GM18526 (cell line): ENCODE data around the gene TTC19.

Source experiments
- POLR2A ChIP-seq: IDR thresholded peaks from 3 replicates; pipeline ENCODE4 v1.6.1; 2011; ENCODE audit not compliant: insufficient read length; ENCODE audit errors: extremely low read depth

Gene TTC19

DNA sequence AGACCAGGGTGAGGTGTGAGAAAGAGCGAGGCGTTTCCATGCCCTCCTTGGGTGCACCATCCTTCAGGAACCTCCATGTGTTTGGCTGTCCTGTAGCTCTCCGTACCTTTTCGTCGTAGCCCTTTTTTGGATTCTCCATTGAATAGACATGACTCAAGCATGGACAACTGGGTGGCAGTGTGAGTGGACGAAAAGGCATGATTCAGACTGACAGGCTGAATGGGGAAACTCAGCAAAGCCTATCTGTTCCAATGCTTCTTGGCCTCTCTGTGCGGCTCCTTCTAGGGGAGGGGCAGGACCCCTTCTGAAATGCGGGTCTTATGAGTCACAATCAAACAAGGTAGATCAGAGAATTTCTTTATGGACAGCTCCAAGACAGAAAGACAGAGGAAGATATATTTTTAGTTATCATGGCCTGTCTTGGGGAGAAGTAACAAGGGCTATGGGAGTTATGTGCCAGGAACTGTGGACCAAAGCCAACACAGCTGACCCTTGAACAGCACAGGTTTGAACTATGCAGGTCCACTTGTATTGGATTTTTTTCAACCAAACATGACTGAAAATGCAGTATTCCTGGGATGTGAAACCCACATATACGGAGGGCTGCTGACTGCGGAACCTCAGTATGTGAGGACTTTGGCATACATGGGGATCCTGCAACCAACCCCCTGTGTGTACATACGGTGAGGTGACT, 31.8 kb upstream of the TTC19 start:
- TF ChIP-seq POLR2A: no peak

DNA sequence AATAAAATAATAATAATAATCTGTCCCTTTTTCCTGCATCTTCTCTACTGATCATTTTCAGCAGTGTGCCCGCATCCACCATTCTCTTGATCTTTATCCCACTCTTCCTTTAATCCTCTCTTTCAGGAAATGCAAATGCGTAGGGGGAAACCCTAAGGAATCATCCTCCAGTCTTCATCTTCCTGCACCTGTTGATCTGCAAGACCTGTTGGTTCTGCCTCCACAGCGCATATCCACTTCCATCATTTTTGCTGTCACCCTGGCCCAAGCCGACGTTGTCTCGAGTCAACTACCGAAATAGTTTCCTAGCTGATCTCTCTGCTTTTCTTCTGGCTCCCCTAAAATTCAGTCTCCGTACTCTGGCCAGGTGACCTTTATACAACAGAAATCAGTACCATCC, 30.2 kb upstream of the TTC19 start:
- TF ChIP-seq POLR2A: no peak

DNA sequence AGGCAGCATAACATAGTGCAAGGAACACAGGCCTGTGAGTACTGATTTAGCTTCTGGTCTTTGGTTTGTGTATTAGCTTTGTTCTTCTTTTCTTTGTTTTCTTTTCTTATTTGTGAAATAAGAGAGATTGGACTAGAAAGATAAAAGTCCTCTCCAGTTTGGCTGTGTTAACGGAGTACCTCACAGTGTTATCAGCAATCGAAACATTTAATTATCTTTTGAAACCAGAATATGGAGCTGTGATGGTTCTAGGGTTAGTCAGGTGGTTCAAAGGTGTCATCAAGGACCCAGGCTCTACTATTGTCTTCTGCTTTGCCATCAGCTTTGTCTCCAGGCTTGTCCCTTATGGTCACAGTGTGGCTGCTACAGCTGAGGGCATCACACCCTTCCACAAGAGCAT, 29.1 kb upstream of the TTC19 start:
- no peak for TF ChIP-seq POLR2A

DNA sequence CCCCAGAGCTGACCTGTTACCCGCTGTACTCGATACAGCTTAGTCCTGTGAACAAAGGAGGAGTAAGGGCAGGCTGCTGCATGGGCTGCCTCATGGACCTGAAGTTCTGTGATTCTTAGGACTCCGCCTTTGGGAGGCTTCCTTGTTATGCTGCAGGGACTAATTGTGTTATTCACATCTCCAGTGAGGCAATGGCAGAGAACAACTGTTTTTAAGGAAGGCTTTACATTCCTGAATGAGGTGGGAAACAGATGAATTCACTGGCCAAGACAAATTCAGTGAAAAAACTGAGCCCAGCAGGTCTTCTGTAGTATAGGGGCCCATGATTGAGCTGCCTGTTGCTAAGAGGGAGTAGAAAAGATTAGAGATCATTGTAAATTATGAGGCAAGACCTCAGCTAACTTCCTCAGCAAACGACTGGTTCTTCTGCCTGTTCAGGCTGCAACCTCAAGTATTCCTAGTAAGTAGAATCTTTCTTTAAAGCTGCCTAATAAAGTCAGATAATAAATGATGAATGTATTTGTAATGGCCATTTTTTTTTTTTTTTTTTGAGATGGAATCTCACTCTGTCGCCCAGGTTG, 28.4 kb upstream of the TTC19 start:
- no peak for TF ChIP-seq POLR2A

DNA sequence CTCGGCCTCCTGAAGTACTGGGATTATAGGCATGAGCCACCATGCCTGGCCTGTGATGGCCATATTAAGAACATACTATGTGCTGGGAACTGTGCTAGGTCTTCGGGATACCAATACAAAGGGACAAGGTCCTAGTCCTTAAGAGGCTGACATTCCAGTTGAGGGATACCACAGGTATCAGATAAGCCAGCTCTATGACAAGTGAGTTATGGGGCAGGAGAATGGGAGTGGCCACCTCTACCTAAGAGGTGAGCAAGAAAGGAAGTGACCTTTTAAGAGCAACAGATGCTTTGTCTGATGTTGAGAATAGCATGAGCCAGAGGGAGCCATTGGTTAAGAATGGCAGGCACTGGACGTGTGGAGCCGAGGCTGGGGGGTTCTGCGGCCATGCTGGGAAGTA, 27.7 kb upstream of the TTC19 start:
- TF ChIP-seq POLR2A: no peak

DNA sequence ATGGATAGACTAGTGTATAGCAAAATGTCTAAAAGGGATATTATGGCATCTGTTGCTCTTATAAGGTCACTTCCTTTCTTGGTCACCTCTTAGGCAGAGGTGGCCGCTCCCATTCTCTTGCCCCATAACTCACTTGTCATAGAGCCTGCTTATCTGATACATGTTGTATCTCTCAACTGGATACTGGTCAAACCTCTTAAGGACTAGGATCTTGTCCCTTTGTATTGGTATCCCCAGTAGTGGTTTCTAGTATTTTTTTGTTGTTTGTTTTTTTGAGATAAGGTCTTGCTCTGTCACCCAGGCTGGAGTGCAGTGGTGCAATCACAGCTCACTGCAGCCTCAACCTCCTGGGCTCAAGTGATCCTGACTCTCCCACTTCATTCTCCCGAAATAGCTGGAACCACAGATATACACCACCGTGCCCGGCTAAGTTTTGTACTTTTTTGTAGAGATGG, 27.1 kb upstream of the TTC19 start:
- no peak for TF ChIP-seq POLR2A

DNA sequence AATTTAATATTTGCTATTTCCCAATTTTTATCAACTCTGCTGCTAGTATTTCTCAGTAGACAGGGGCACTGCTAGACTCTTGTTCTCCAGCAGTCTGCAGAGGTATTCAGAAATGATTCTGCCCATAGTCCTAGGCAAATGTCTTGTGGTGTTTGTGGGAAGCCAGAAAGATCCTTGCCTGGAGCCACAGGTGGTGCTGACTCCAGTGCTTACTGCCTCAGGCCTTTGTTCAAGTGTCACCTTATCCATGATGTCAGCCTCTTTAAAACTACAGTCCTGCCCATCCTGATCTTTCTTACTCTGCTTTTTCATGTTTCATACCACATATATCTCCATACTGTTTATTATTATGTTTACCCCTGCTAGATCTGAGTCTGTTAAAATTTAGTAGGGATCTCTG, 26.6 kb upstream of the TTC19 start:
- TF ChIP-seq POLR2A: no peak

DNA sequence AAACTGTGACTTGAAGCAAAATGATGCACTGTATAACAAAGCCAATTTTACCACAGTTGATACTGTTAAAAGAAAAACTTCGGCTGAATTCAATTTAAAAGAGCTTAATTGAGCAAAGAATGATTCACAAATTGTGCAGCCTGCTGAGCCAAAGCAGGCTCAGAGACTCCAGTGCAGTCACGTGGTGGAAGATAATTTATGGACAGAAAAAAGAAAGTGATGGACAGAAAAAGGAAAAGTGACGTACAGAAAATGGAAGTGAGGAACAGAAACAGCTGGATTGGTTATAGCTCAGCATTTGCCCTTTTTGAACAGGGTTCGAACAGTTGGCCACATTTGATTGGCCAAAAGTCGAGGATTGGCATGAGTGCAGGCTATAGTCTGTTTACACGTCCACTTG, 25.8 kb upstream of the TTC19 start:
- TF ChIP-seq POLR2A: no peak

DNA sequence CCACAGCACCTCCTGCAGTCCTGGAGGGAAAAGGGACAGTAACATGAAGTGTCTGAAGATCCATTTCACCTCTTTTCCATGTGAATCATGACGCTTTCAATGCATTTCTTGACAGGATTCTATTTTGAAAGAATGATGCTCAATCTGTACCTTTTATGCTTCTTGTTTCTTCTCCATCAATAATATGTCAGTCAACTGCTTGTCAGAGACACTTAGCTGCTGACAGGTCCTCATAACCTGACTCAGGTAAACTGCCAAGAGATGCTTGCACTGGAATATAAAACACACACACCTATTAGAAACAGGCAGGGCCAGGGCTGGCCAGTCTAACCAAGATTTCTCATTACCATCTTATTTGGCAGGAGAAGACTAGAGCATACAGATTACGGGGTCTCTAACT, 21.7 kb upstream of the TTC19 start:
- TF ChIP-seq POLR2A: no peak

DNA sequence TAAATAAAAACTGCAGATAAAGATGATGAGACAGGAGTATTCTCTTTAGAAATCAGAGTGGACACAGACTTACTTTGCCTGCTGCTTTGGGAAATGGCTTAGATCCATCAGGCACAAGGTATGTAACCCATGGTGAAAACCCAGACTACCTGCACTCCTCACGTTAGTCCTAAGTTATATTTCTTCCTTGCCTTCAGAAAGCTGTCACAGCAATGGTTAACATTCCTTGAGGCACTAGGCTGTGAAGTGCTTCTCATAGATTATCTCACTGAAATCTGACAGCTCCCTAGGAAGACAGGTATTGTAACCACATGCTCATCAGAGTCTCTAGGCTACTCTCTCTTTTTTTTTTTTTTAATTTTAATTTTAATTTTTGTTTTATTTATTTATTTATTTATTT, 21.0 kb upstream of the TTC19 start:
- no peak for TF ChIP-seq POLR2A

DNA sequence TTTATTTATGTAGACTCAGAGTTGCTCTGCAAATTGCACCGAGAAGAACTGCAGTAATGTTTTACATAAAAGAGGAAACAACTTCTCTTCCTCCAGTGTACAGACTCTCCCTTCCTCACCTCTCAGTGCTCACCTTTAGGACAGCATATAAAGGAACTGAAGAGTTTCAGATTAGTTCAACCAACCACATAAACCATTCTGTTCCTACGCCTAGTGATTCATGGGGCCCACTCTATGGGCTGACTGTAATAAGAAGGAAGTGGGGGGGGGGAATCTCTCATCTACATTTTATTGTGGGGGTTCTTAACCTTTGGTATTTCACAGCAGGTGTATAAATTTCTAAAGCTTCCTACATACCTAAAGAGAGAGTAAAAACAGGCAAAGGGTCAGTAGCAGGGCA, 18.4 kb upstream of the TTC19 start:
- TF ChIP-seq POLR2A: no peak

DNA sequence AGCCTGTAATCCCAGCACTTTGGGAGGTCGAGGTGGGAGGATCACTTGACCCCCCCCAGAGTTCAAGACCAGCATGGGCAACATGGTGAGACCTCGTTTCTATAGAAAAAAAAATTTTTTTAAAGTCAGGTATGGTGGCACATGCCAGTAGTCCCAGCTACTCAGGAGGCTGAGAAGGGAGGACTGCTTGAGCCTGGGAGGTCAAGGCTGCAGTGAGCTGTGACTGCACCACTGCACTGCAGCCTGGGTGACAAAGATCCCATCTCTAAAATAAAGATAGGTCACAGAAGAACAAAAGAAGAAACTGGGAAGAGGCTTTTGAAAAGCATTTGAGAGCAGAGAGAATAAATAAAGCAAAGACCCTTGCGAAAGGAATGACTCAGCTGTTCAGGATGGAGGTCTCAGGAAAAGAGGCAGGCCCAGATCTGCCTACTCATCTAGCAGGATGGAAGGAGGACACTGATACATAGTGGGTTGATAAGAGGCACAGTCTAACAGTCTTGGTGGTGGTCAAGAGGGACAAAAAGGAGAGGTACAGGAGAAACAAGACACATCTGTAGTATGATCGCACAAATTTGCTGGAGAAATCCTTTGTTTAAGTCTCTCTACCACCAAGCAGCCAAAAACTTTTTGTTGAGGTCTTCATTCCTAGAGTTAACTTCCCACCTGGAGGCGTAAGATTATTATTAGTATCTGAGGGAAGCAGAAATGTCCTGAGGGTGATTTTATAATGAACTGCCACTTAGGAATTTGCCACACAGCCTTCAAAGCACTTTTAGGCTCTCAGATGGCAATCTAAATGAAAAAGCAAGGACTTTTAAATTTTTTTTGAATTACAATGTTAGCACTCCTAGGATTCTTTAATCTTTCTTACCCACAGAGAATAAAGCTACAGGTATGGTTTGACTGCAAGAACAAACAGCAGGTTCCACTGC, 17.7 kb upstream of the TTC19 start:
- TF ChIP-seq POLR2A: no peak

DNA sequence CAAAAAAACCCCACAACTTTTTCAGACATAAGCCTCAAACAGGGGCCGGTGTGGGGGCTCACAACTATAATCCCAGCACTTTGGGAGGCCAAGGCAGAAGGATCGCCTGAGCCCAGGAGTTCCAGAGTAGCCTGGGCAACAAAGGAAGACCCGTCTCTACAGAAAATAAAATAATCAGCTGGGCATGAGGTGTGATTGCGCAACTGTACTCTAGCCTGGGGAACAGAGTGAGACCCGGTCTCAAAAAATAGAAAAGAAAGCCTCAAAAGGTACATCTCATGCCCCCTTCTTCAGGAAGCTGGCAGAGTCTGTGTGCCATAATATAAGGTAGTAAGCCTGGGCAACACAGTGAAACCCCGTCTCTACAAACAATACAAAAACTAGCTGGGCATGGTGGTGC, 3.3 kb upstream of the TTC19 start:
- TF ChIP-seq POLR2A: no peak

DNA sequence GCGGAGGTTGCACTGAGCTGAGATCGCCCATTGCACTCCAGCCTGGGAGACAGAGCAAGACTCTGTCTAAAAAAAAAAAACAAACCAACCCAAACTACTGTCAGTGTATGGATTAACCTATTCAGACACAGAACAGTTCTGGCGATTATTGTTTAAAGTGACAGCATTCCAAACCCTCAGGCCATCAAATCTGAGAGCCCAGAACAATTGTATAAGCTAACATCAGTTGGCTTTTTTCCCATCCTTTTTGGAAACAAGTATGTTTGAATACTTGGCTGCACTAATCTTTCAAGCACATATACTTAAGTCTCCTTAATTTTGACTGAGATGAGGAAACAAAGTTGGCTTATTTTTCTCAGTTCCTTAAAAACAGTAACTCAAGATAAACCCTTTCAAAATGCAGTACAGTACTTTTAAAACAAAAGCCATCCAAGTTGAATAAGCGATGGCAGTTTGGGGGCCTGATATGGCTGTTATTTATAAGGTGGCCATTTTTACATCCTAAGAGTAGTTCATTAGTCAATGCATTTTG, 1.5 kb upstream of the TTC19 start:
- TF ChIP-seq POLR2A: no peak

DNA sequence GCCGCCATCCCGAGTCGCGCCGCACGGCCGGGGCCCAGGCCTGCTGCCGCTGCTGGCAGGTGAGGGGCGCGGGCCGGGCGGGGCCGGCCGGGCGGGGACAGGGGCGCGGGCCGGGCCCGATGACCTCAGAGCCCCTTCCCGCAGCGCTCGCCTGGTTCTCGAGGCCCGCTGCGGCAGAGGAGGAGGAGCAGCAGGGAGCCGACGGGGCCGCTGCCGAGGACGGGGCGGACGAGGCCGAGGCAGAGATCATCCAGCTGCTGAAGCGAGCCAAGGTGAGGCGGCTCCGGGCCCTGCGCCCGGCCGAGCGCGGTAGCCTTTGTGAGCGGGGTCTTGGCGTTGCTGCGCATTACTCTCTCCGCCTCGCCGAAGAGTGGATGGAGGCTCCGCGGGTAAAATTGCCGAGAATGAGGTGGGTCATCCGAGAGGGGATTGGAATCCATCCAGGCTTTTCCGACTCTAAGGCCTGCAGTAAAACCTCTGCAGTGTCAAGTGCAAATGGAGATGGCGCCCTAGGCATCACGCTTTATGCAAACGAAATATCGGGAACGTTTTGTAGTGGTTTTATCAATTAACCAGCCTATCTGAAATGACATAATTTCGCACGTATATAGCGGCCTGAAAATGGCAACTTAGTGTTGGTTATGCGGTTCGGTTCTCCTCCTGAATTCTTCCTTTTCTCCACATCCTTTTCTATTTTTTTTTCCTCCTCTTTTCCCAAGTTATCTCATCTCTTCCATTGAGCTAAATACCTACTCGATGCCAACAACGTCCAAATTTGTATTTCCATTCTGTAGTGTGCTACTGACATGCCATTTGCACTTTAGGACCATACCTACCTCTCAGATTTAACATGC, 577 bp downstream of the TTC19 start:
- no peak for TF ChIP-seq POLR2A
